ENCODE measurements around the gene SETD1A. TPM values are rescaled to one million over a fixed set of nuclear protein-coding genes. Genes with fewer than 3 reads are reported as not detected.

The SETD1A gene
- total and polyA plus RNA-seq, 7 donors: 2.4 to 16.0 (median 5.6) TPM

DNA sequence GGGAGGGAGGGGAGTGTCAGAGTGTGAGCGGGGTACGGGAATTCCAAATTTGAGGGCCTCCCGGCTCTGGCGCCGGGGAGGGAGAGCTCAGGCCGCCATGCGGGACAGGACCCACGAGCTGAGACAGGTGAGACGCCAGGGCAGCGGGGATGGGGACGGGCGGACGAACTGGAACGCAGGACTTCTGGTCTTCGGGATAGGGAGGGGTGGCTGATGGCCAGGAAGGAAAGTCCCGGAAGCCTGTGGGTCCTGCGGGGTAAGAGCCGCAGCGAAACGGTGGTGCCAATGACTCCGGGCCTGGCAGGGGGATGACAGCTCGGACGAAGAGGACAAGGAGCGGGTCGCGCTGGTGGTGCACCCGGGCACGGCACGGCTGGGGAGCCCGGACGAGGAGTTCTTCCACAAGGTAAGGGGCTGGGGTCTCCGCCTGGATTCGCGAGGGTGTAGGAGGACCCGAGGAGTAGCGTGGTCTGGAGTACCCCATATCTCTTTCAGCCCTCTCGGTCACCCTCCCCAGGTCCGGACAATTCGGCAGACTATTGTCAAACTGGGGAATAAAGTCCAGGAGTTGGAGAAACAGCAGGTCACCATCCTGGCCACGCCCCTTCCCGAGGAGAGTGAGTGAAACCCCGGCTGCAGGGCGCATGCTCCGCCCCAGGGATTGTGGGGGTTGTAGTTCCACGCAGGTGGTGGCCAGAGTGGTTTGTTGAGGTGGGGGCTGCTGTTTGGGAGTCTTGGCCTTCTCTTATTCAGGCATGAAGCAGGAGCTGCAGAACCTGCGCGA, 76.3 kb downstream of the SETD1A start:
- peak; percentile 96 for DNase-seq
- WGBS, 2 donors: 1% methylated on average over 47 of the region's 47 CpGs
- H3K4me1 ChIP-seq: peaks cover 0 to 29% (median 18%) of the 10 kb centered on the region in 4 donors
- no peaks in the 10 kb centered on the region for H3K9me3 ChIP-seq
- intact Hi-C loops (cut with DNase I): loop anchor here (1.0 to 2.0 kb wide), 2 partner anchors 40 to 109 kb away; partner anchors contain the start of genes ZNF646 and ZNF668
- TF ChIP-seq POLR2AphosphoS5 (IDR thresholded peaks at IDR 0.05): peak; percentile 59 to 90 (median 75)
- no peak for TF ChIP-seq EP300 (IDR thresholded peaks at IDR 0.05)
- peak in 1 of 2 donors; percentile 45 for TF ChIP-seq POLR2A (IDR thresholded peaks at IDR 0.05)
- TF ChIP-seq, protein P1, sequence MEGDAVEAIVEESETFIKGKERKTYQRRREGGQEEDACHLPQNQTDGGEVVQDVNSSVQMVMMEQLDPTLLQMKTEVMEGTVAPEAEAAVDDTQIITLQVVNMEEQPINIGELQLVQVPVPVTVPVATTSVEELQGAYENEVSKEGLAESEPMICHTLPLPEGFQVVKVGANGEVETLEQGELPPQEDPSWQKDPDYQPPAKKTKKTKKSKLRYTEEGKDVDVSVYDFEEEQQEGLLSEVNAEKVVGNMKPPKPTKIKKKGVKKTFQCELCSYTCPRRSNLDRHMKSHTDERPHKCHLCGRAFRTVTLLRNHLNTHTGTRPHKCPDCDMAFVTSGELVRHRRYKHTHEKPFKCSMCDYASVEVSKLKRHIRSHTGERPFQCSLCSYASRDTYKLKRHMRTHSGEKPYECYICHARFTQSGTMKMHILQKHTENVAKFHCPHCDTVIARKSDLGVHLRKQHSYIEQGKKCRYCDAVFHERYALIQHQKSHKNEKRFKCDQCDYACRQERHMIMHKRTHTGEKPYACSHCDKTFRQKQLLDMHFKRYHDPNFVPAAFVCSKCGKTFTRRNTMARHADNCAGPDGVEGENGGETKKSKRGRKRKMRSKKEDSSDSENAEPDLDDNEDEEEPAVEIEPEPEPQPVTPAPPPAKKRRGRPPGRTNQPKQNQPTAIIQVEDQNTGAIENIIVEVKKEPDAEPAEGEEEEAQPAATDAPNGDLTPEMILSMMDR (IDR thresholded peaks at IDR 0.05): no peak
- H3K4me3 ChIP-seq: peak overlapping the region; percentile 79 to 98 (median 96)
- H3K27me3 ChIP-seq: no peaks in the 10 kb centered on the region
- H3K36me3 ChIP-seq: peaks cover 8 to 39% (median 18%) of the 10 kb centered on the region in 4 donors
- H3K27ac ChIP-seq: peak overlapping the region; percentile 87 to 98 (median 94)

Small RNA genes within 50 kb of the gene (small RNA-seq; reads per million reads assigned to genes)
- gene AC135048.1: 0 reads per million in 3 donors

Other genes with a start within 250 kb of the SETD1A start
- gene PHKG2, start 209.3 kb upstream of the SETD1A start, total RNA-seq: 10 to 100 TPM; 20.1 to 28.5 (median 23.7) TPM
- 10 to 100 TPM; 19.2 to 45.0 (median 23.8) TPM for gene PHKG2, start 209.3 kb upstream of the SETD1A start, polyA plus RNA-seq
- gene CFAP119, start 195.7 kb upstream of the SETD1A start, total RNA-seq: 1 to 10 TPM in 3 of 4 donors, under 1 TPM in 1; 0.82 to 2.8 (median 1.7) TPM
- 10 to 100 TPM in 1 of 3 donors, 1 to 10 TPM in 1, not detected in 1; 3.7 to 11.9 TPM for gene CFAP119, start 195.7 kb upstream of the SETD1A start, polyA plus RNA-seq
- gene RNF40, start 195.4 kb upstream of the SETD1A start, total RNA-seq: 10 to 100 TPM; 48.1 to 53.9 (median 49.6) TPM
- 10 to 100 TPM; 34.8 to 79.3 (median 48.6) TPM for gene RNF40, start 195.4 kb upstream of the SETD1A start, polyA plus RNA-seq
- 10 to 100 TPM in 2 of 4 donors, 1 to 10 TPM in 2; 8.4 to 12.1 (median 10.3) TPM for gene ZNF629, start 170.5 kb upstream of the SETD1A start, total RNA-seq
- gene ZNF629, start 170.5 kb upstream of the SETD1A start, polyA plus RNA-seq: 1 to 10 TPM; 3.0 to 6.9 (median 3.5) TPM
- gene BCL7C, start 63.7 kb upstream of the SETD1A start, total RNA-seq: 10 to 100 TPM; 45.7 to 63.1 (median 55.2) TPM
- gene BCL7C, start 63.7 kb upstream of the SETD1A start, polyA plus RNA-seq: 10 to 100 TPM; 27.9 to 42.0 (median 30.7) TPM
- 1 to 10 TPM; 2.3 to 6.9 (median 4.9) TPM for gene CTF1, start 61.1 kb upstream of the SETD1A start, total RNA-seq
- 1 to 10 TPM in 2 of 3 donors, under 1 TPM in 1; 0.46 to 3.6 (median 1.5) TPM for gene CTF1, start 61.1 kb upstream of the SETD1A start, polyA plus RNA-seq
- 10 to 100 TPM in 3 of 4 donors, 1 to 10 TPM in 1; 7.9 to 18.3 (median 13.0) TPM for gene FBXL19, start 34.2 kb upstream of the SETD1A start, total RNA-seq
- 10 to 100 TPM in 1 of 3 donors, 1 to 10 TPM in 2; 3.0 to 32.7 (median 8.3) TPM for gene FBXL19, start 34.2 kb upstream of the SETD1A start, polyA plus RNA-seq
- 10 to 100 TPM; 33.3 to 43.3 (median 40.5) TPM for gene ORAI3, start 8.7 kb upstream of the SETD1A start, total RNA-seq
- 10 to 100 TPM in 2 of 3 donors, 1 to 10 TPM in 1; 8.6 to 16.1 (median 15.6) TPM for gene ORAI3, start 8.7 kb upstream of the SETD1A start, polyA plus RNA-seq
- 10 to 100 TPM; 14.6 to 16.1 (median 15.5) TPM for gene HSD3B7, start 27.5 kb downstream of the SETD1A start, total RNA-seq
- 10 to 100 TPM in 2 of 3 donors, 1 to 10 TPM in 1; 9.0 to 36.1 (median 13.6) TPM for gene HSD3B7, start 27.5 kb downstream of the SETD1A start, polyA plus RNA-seq
- 1 to 10 TPM in 2 of 4 donors, under 1 TPM in 2; 0.71 to 4.4 (median 2.3) TPM for gene STX1B, start 52.9 kb downstream of the SETD1A start, total RNA-seq
- 1 to 10 TPM in 1 of 3 donors, under 1 TPM in 1, not detected in 1; 0.60 to 1.2 TPM for gene STX1B, start 52.9 kb downstream of the SETD1A start, polyA plus RNA-seq
- 10 to 100 TPM; 23.9 to 56.5 (median 37.4) TPM for gene STX4, start 75.8 kb downstream of the SETD1A start, total RNA-seq
- gene STX4, start 75.8 kb downstream of the SETD1A start, polyA plus RNA-seq: 10 to 100 TPM; 47.2 to 76.3 (median 55.3) TPM
- gene ZNF668, start 116.5 kb downstream of the SETD1A start, total RNA-seq: 10 to 100 TPM in 1 of 4 donors, 1 to 10 TPM in 3; 5.2 to 12.5 (median 7.7) TPM
- 10 to 100 TPM in 1 of 3 donors, 1 to 10 TPM in 2; 4.8 to 11.7 (median 4.9) TPM for gene ZNF668, start 116.5 kb downstream of the SETD1A start, polyA plus RNA-seq
- 10 to 100 TPM in 1 of 4 donors, 1 to 10 TPM in 3; 8.3 to 12.2 (median 8.8) TPM for gene ZNF646, start 116.7 kb downstream of the SETD1A start, total RNA-seq
- gene ZNF646, start 116.7 kb downstream of the SETD1A start, polyA plus RNA-seq: 10 to 100 TPM in 1 of 3 donors, 1 to 10 TPM in 2; 1.8 to 15.0 (median 4.9) TPM
- 1 to 10 TPM; 1.1 to 9.1 (median 2.6) TPM for gene PRSS53, start 131.2 kb downstream of the SETD1A start, total RNA-seq
- 1 to 10 TPM in 1 of 3 donors, not detected in 2; 2.0 TPM for gene PRSS53, start 131.2 kb downstream of the SETD1A start, polyA plus RNA-seq
- 100 to 1,000 TPM; 107 to 165 (median 116) TPM for gene VKORC1, start 137.0 kb downstream of the SETD1A start, total RNA-seq
- gene VKORC1, start 137.0 kb downstream of the SETD1A start, polyA plus RNA-seq: 10 to 100 TPM; 30.5 to 66.5 (median 45.6) TPM
- gene BCKDK, start 150.6 kb downstream of the SETD1A start, total RNA-seq: 10 to 100 TPM; 29.5 to 42.7 (median 33.7) TPM
- 10 to 100 TPM; 21.6 to 33.2 (median 32.1) TPM for gene BCKDK, start 150.6 kb downstream of the SETD1A start, polyA plus RNA-seq
- gene KAT8, start 159.9 kb downstream of the SETD1A start, total RNA-seq: 10 to 100 TPM; 57.1 to 65.7 (median 62.5) TPM
- 10 to 100 TPM; 31.2 to 54.0 (median 38.8) TPM for gene KAT8, start 159.9 kb downstream of the SETD1A start, polyA plus RNA-seq
- gene PRSS8, start 178.0 kb downstream of the SETD1A start, total RNA-seq: 1 to 10 TPM in 2 of 4 donors, under 1 TPM in 1, not detected in 1; 0.16 to 3.2 (median 1.1) TPM
- 100 to 1,000 TPM in 1 of 3 donors, 10 to 100 TPM in 2; 54.7 to 342 (median 84.4) TPM for gene PRSS8, start 178.0 kb downstream of the SETD1A start, polyA plus RNA-seq
- gene PRSS36, start 192.3 kb downstream of the SETD1A start, total RNA-seq: 1 to 10 TPM in 3 of 4 donors, under 1 TPM in 1; 0.83 to 7.3 (median 3.7) TPM
- gene PRSS36, start 192.3 kb downstream of the SETD1A start, polyA plus RNA-seq: 10 to 100 TPM in 1 of 3 donors, 1 to 10 TPM in 2; 4.7 to 10.2 (median 7.6) TPM
- gene FUS, start 222.4 kb downstream of the SETD1A start, total RNA-seq: 10 to 100 TPM; 44.1 to 63.9 (median 60.4) TPM
- gene FUS, start 222.4 kb downstream of the SETD1A start, polyA plus RNA-seq: 100 to 1,000 TPM in 1 of 3 donors, 10 to 100 TPM in 2; 79.9 to 262 (median 98.3) TPM
- 10 to 100 TPM; 21.0 to 24.6 (median 23.5) TPM for gene PYCARD, start 245.0 kb downstream of the SETD1A start, total RNA-seq
- gene PYCARD, start 245.0 kb downstream of the SETD1A start, polyA plus RNA-seq: 100 to 1,000 TPM in 2 of 3 donors, 10 to 100 TPM in 1; 93.1 to 120 (median 107) TPM

Data from sigmoid colon (tissue), 7 donors.